Panc1 (cell line): ENCODE data around the gene RPL10A. TPM values are rescaled to one million over a fixed set of nuclear protein-coding genes. Genes with fewer than 3 reads are reported as not detected.

Experiments used
- ATAC-seq: fragments of 200-7000 bp; cut with Tn5 transposase; 2 replicates; pipeline ENCODE4 v1.9.1; 2020; ENCODE audit warnings: mild to moderate bottlenecking, moderate library complexity
- BruUV-seq: library from RNA; stranded (reverse); fragments of 400-500 nt; replicated peaks from 2 replicates; lab custom pipeline; 2021; lab: Mats Ljungman, UMichigan
- CTCF ChIA-PET: fragments of 300-600 bp; sonication (Branson Sonifier 250); formaldehyde crosslinking; loops from one replicate; lab custom pipeline; 2022; ENCODE audit warnings: antibody characterized with exemption; lab: Charles Lee
- POLR2A ChIA-PET: fragments of 300-600 bp; sonication (Branson Sonifier 250); formaldehyde crosslinking; loops from one replicate; lab custom pipeline; 2022; ENCODE audit warnings: antibody characterized with exemption; lab: Charles Lee
- DNase-seq: peaks from one replicate; pipeline ENCODE4 v3.0.0-alpha.2; 2010; ENCODE audit warnings: low read depth, low spot score
- H3K27ac ChIP-seq: 2 replicates; pipeline ENCODE4 v1.5.1; 2011; ENCODE audit warnings: mild to moderate bottlenecking, low read length, inconsistent platforms
- H3K27me3 ChIP-seq: fragments of 200-500 bp; sonication (Bioruptor generic); 2 replicates; pipeline ENCODE4 v1.6.0; 2014; ENCODE audit warnings: low read length, inconsistent platforms; ENCODE audit not compliant: control insufficient read depth, insufficient read depth
- H3K36me3 ChIP-seq: fragments of 200-500 bp; sonication (Bioruptor generic); 2 replicates; pipeline ENCODE4 v1.5.1; 2014; ENCODE audit warnings: inconsistent platforms, mild to moderate bottlenecking, low read length, moderate library complexity; ENCODE audit not compliant: control insufficient read depth, insufficient read depth
- H3K4me1 ChIP-seq: 2 replicates; pipeline ENCODE4 v1.5.1; 2011; ENCODE audit warnings: inconsistent platforms, mild to moderate bottlenecking, low read length, moderate library complexity; ENCODE audit not compliant: control insufficient read depth, insufficient read depth
- H3K4me3 ChIP-seq, 2 experiments: 2 replicates each; pipeline ENCODE4 v1.5.1; 2011 to 2012; ENCODE audit warnings: low read depth in 2 of 2, low read length in 2 of 2, mild to moderate bottlenecking in 2 of 2, inconsistent platforms in 1 of 2, moderate library complexity in 1 of 2
- H3K9me3 ChIP-seq: fragments of 200-500 bp; sonication (Bioruptor generic); 2 replicates; pipeline ENCODE4 v1.5.1; 2014; ENCODE audit warnings: low read depth, mild to moderate bottlenecking, inconsistent platforms, low read length, moderate library complexity; ENCODE audit not compliant: control insufficient read depth, insufficient read depth
- POLR2AphosphoS5 ChIP-seq: IDR thresholded peaks from 2 replicates; pipeline ENCODE4 v1.6.1; 2012; ENCODE audit warnings: mild to moderate bottlenecking, low read depth, low read length, moderate library complexity
- SIN3A ChIP-seq: IDR thresholded peaks from 2 replicates; pipeline ENCODE4 v1.6.1; 2012; ENCODE audit warnings: low read depth, mild to moderate bottlenecking, low read length, moderate library complexity, borderline replicate concordance; ENCODE audit not compliant: insufficient read depth
- TCF7L2 ChIP-seq: IDR thresholded peaks from 2 replicates; pipeline ENCODE4 v1.6.1; 2011; ENCODE audit warnings: mild to moderate bottlenecking, low read depth, low read length, inconsistent platforms
- in situ Hi-C: cut with HindIII; loops from 2 replicates; pipeline ENCODE4 v1.10.0; 2016; ENCODE audit warnings: low sequenced_read_pairs, low pct_unique_long_range_greater_than_20kb
- intact Hi-C: fragments of 100-400 bp; cut with micrococcal nuclease; formaldehyde crosslinking; loops from one replicate; pipeline ENCODE4 v1.10.0; 2022; ENCODE audit not compliant: unreplicated experiment
- total RNA-seq: library from RNA; stranded (reverse); gene quantifications from one replicate; pipeline ENCODE4 v1.2.1, GENCODE V29; 2021; ENCODE audit not compliant: unreplicated experiment
- TF ChIP-seq, protein P1 (sequence below), 2 experiments: IDR thresholded peaks; 2 replicates each; pipeline ENCODE4 v1.6.1; 2011 to 2012; ENCODE audit warnings: low read depth in 2 of 2, control low read depth in 1 of 2, low read length in 1 of 2, mild to moderate bottlenecking in 1 of 2, moderate library complexity in 1 of 2; ENCODE audit not compliant: insufficient read depth in 1 of 2
- TF ChIP-seq, protein P2 (sequence below): fragments of 450-650 bp; IDR thresholded peaks from 2 replicates; pipeline ENCODE4 v1.5.1; 2017; ENCODE audit warnings: mild to moderate bottlenecking

The RPL10A gene
- total RNA-seq, 1 experiment from 2014 or later, result 732 TPM

GRCh38 chr6:35499372-35499771, 31.2 kb downstream of the RPL10A start:
- H3K27ac ChIP-seq, result no peak overlapping the region
- intact Hi-C loops, result no loop called here
- no peak overlapping the region for H3K4me3 ChIP-seq
- no peak for TF ChIP-seq SIN3A
- no peak for TF ChIP-seq POLR2AphosphoS5
- TF ChIP-seq TCF7L2, result no peak
- TF ChIP-seq, protein P1, sequence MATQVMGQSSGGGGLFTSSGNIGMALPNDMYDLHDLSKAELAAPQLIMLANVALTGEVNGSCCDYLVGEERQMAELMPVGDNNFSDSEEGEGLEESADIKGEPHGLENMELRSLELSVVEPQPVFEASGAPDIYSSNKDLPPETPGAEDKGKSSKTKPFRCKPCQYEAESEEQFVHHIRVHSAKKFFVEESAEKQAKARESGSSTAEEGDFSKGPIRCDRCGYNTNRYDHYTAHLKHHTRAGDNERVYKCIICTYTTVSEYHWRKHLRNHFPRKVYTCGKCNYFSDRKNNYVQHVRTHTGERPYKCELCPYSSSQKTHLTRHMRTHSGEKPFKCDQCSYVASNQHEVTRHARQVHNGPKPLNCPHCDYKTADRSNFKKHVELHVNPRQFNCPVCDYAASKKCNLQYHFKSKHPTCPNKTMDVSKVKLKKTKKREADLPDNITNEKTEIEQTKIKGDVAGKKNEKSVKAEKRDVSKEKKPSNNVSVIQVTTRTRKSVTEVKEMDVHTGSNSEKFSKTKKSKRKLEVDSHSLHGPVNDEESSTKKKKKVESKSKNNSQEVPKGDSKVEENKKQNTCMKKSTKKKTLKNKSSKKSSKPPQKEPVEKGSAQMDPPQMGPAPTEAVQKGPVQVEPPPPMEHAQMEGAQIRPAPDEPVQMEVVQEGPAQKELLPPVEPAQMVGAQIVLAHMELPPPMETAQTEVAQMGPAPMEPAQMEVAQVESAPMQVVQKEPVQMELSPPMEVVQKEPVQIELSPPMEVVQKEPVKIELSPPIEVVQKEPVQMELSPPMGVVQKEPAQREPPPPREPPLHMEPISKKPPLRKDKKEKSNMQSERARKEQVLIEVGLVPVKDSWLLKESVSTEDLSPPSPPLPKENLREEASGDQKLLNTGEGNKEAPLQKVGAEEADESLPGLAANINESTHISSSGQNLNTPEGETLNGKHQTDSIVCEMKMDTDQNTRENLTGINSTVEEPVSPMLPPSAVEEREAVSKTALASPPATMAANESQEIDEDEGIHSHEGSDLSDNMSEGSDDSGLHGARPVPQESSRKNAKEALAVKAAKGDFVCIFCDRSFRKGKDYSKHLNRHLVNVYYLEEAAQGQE (IDR thresholded peaks at IDR 0.05; ENCODE audit: insufficient read depth in 1 of 2, low read depth in 2 of 2, low read length in 1 of 2), result no peak
- TF ChIP-seq, protein P2, sequence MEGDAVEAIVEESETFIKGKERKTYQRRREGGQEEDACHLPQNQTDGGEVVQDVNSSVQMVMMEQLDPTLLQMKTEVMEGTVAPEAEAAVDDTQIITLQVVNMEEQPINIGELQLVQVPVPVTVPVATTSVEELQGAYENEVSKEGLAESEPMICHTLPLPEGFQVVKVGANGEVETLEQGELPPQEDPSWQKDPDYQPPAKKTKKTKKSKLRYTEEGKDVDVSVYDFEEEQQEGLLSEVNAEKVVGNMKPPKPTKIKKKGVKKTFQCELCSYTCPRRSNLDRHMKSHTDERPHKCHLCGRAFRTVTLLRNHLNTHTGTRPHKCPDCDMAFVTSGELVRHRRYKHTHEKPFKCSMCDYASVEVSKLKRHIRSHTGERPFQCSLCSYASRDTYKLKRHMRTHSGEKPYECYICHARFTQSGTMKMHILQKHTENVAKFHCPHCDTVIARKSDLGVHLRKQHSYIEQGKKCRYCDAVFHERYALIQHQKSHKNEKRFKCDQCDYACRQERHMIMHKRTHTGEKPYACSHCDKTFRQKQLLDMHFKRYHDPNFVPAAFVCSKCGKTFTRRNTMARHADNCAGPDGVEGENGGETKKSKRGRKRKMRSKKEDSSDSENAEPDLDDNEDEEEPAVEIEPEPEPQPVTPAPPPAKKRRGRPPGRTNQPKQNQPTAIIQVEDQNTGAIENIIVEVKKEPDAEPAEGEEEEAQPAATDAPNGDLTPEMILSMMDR, result no peak
- no peaks in the 10 kb centered on the region for H3K9me3 ChIP-seq
- H3K36me3 ChIP-seq, result no peaks in the 10 kb centered on the region; the same call in 1 of the 2 replicates
- H3K27me3 ChIP-seq, result no peaks in the 10 kb centered on the region
- in situ Hi-C loops, result no loop called here
- peaks cover 4% of the 10 kb centered on the region for H3K4me1 ChIP-seq
- no peak for DNase-seq
- CTCF ChIA-PET, result no interaction called here
- no peak for ATAC-seq
- TSS peak; percentile 73 for BruUV-seq
- POLR2A ChIA-PET, result no interaction called here

DNA sequence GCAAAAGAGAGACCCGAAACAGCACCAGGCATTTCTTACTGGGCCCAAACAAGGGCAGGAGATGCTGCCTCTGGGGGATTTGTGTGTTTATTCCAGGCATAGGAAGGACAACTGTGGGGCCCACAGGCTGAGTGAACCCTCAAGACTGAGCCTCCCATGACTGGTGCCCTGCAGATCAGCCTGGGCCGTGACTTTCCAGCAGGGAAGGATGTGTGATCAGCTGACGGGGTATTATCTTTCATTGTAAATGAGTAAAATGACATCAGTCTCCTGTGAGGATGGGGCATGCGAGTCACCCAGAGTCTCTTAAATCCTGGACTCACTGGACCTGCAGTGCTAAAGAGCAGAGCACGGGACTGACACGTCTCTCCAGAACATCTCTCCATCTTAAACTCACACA, 32.6 kb downstream of the RPL10A start:
- in situ Hi-C loops, result no loop called here
- Histone ChIP-seq H3K27ac (no peak overlapping the region), H3K4me3 (no peak overlapping the region), H3K9me3 (no peaks in the 10 kb centered on the region), H3K36me3 (no peaks in the 10 kb centered on the region; the same call in 1 of the 2 replicates), H3K27me3 (no peaks in the 10 kb centered on the region), H3K4me1 (peaks cover 3% of the 10 kb centered on the region)
- BruUV-seq, result no TSS peak
- CTCF ChIA-PET, result no interaction called here
- intact Hi-C loops, result no loop called here
- POLR2A ChIA-PET, result no interaction called here
- no peak for ATAC-seq
- DNase-seq, result peak; percentile 42
- TF ChIP-seq, protein P2, result no peak
- TF ChIP-seq, protein P1 (IDR thresholded peaks at IDR 0.05; ENCODE audit: insufficient read depth in 1 of 2, low read depth in 2 of 2, low read length in 1 of 2), result no peak
- TF ChIP-seq SIN3A (no peak), TCF7L2 (no peak), POLR2AphosphoS5 (no peak)
